GM19452 (cell line): Measurements from ENCODE around the gene ZNF789.
A peak's percentile ranks its signal among the peaks of the same experiment; 100 is the strongest.
"Not testable (repeated sequence)": the region's sequence is repeated elsewhere in the genome, so short reads cannot be mapped to it uniquely, and the experiment has no call there.

Source experiments
- ATAC-seq: cut with Tn5 transposase; IDR thresholded peaks from one replicate; pipeline ENCODE4 v1.9.1; 2021; ENCODE audit not compliant: unreplicated experiment

ZNF789 gene

DNA sequence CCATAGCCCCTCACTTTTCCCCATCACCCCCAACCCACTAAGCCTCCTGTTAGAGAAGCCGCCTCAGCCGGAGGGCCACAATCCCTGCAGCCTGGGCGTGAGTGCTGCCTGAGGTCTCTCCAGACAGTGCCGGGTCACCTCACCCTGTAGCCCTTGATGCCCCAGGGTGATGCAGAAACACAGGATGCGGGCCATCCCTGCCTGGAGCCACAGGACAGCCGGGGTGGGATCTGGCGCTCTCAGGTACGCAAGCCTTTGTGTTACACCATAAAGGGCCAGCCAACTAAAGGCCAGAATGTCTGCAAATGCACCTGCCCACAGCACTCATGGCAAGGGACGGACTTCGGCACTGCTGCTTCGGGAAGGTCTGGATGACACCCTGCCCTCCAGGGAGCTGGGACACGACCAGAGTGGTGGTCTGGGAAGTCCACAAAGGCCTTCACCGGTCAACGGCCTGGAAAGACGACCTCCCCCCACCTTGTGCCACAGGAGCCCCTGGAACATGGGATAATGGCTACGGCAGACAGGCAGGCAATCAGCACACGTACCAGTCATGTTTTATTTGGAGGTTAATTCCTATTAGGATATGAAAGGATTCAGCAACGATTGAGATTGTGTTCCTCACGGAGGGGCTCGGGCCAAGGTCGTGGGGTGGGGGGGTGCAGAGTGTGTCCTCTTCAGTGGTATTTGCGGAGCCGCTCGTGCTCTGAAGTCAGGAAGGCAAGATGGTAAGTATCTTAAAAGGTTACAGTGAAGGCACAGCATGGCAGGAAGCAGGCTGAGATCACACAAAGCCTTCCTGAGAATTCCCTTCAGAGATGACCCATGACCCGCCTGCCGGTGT, 14.8 kb upstream of the ZNF789 start:
- no peak for ATAC-seq

- ATAC-seq: no peak
These were observed 13.6 kb upstream of the ZNF789 start for GRCh38 chr7:99459087-99459486.

- no peak for ATAC-seq
These were observed 12.0 kb upstream of the ZNF789 start for GRCh38 chr7:99460651-99461050.

DNA sequence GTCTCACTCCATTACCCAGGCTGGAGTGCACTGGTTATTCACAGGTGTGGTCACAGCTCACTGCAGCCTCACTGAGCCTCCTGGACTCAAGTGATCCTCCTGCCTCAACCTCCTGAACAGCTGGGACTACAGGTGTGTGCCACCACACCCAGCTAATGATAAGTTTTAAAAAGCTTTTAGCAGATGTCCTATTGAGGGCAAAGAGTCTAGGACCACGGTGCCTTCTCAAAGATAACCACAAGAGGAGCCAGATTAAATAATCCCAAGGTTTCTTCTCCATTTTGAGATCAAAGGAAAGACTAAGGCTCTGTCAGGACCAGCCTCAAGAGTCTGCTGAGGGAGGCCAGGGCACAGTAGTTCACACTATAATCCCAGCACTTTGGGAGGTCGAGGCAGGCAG, 11.5 kb upstream of the ZNF789 start:
- ATAC-seq: no peak

DNA sequence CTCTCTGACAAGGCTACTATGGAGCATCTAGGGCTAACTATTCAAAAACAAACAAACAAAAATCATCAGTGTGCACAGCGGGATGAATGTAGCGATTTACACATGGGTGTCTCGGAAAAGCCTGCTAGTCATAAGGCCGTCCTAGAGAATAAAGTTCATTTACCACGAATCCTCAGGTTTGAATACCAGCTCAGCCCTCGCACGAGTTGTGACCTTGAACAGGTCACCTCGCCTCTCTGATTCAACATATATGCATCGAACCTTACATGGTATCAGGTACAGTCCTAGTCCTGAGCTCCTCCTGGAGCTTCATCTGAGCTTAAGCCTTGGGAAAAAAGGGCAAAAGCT, 7.3 kb upstream of the ZNF789 start:
- no peak for ATAC-seq

- ATAC-seq: no peak
These were observed 4.3 kb upstream of the ZNF789 start for GRCh38 chr7:99468336-99468918.

DNA sequence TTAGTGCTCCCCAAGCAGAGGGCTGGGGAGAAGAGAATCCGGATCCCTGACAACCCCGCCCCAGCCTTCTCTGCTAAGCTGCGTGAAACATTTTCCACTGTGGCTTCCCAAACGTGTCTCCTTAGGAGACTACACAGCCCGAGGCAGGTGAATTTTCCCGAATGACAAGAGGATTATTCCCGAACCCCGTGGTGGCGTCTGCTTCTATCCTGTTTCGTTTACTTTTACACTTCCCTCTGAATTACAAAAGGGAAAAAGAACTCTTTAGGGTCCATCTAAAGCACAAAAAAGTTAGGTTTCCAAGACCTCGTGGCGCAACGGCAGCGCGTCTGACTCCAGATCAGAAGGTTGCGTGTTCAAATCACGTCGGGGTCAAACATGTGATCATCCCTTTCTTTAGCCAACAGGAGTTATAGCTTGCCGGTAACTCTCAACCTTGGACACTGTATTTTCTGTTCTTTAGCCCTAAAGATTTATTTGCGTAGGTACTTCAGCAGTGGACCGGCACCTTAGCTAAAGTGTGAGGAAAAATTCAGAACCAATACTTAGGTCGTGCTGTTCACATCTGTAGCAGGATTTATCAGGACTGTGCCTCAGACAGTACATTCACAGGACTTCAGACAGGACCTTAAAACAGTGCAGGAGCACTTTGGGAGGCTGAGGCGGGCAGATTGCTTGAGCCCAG, 3.2 kb upstream of the ZNF789 start:
- no peak for ATAC-seq

DNA sequence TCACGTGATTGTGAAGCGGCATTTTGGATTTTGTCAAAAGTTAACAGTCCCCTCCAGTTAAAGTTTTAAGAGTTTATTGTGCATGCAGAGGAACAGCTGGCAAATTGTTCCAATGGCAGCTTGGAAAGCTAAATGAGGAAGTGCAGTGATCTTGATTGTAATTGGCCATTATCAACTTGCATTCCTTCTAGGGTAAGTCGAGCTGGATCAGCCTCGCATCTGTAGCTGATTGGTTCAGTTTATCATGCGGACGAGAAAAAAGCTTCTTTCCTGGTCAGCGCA, 566 bp downstream of the ZNF789 start:
- no peak for ATAC-seq

GRCh38 chr7:99476107-99476506, 3.4 kb downstream of the ZNF789 start:
- ATAC-seq: no peak

DNA sequence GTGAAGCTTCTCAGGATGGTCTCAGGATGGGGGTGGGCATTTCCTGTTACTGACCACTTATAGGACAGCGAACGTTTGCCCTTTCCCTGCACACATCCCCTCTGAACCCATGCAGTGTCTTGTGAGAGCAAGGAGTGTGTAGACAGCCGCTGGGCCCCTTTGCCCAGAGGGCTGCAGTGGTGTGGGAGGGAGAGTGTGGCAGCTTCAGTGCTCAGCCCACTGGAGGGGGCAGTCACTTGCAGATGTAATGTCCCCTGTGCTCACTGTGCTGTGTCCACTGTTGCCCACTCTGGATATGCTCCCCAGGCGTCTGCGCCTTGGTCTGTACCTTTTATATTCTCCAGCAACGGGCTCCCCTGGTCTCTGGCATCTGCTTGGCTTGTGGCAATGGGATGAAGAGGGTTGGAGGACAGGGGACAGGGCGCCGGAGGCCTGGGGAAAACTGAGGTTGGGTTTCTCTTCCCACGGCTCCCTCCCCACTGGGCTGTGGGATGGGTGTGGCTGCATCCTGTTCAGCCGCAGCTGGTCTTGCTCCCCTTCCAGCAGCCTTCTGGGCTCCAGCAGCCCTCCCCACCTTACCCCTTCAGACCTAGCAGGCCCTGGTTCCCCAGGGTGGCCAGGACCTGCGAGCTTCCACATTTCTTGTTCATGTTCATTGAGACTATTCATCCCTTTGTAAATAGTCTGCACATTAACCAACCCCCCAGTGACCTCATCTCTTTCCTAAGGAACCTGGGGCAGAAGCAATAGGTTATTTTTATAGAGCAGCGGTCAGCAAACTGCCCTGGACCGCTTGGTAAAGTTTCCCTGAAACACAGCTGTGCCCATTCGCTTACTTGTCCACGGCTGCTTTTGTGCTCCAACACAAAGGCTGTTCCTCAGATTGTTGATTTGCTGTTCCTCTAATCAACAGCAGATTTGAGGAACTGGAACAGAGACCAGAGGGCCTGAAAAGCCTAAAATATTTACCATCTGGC, 6.1 kb downstream of the ZNF789 start:
- ATAC-seq: no peak

DNA sequence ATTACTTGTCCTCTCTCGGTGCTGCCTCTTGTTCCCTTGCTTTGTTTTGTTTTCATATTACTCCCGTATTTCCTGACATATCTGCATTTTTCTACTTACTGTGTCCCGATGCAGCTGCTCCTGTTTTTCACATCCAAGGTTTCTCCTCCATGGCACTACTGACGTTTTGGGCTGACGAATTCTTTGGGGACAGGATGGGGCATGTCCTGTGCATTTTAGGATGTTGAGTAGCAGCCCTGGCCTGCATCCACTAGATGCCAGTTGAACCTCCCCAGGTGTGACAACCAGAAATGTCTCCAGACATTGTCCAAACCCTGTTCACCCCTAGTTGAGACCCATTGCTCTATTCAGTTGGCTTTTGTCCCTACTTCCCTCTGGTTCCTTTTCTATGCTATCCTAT, 12.4 kb downstream of the ZNF789 start:
- ATAC-seq: no peak

GRCh38 chr7:99489235-99489634, 16.5 kb downstream of the ZNF789 start:
- no peak for ATAC-seq

- ATAC-seq: no peak
These were observed 18.2 kb downstream of the ZNF789 start for GRCh38 chr7:99490878-99491277.

GRCh38 chr7:99493823-99494222, 21.1 kb downstream of the ZNF789 start:
- no peak for ATAC-seq

DNA sequence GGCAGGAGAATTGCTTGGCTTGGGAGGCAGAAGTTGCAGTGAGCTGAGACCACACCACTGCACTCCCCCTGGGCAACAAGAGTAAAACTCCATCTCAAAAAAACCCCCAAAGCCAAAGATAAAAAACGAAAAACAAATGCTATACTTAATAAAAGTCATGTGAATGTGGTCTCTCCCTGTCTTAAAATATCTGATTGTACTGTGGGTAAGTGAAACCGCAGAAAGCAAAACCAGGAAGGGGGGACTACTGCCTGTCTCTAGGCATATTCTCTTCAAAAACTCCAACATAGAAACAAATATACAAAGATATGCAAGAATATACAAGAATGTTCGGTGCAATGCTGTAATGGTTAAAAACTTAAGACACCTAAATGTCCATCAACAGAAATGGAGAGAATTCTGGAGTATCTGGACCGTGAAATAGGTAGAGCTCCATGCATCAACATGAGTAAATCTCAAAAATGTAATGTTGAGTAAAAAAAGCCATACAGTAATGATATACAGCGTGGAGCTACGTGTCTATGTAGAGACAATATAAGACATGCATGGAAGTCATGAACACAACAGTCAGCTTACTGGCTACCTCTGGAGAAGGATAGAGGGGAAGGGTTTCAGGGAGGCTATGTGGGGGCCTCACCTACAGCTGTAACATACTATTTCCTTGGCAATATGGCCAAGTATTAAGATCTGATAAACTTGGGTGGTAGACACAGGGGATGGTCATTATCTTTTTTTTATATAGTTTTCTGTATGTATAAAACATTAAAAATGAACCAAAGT, 25.3 kb downstream of the ZNF789 start:
- ATAC-seq: no peak

- no peak for ATAC-seq
These were observed 25.9 kb downstream of the ZNF789 start for GRCh38 chr7:99498546-99498944.

- ATAC-seq: no peak
These were observed 26.7 kb downstream of the ZNF789 start for GRCh38 chr7:99499371-99499720.

- peak; percentile 46 for ATAC-seq
These were observed 27.3 kb downstream of the ZNF789 start, which contains the start of gene ZNF394 for GRCh38 chr7:99499721-99500636. TSS of gene ZNF394 (minus strand) at chr7:99500281. CDS start at chr7:99500093, 188 bp downstream.

DNA sequence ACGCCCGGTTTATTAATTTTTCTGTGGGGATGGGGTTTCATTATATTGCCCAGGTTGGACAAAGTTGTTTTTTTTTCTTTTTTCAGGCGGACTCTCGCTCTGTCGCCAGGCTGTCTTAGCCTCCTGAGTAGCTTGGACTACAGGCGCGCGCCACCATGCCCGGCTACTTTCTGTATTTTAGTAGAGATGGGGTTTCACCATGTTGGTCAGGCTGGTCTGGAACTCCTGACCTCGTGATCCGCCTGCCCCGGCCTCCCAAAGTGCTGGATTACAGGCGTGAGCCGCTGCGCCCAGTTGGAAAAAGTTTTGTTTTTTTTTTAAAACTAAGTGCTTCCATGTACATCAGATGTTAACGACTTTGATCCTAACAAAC, 27.9 kb downstream of the ZNF789 start:
- ATAC-seq: no peak

GRCh38 chr7:99501236-99501635, 28.5 kb downstream of the ZNF789 start:
- not testable (repeated sequence) for ATAC-seq
